GM13977 (cell line): ENCODE measurements around the gene TMEM232.
A peak's percentile ranks its signal among the peaks of the same experiment; 100 is the strongest.

Experiments
- DNase-seq: peaks from one replicate; pipeline ENCODE4 v3.0.0; 2012; ENCODE audit warnings: low spot score
- CTCF ChIP-seq: IDR thresholded peaks from 2 replicates; pipeline ENCODE4 v1.5.1; 2012; ENCODE audit warnings: mild to moderate bottlenecking, control low read depth; ENCODE audit not compliant: insufficient read depth; ENCODE audit errors: extremely low read depth, missing control alignments
- in situ Hi-C: fragments of 300-500 bp; cut with MboI; formaldehyde crosslinking; loops from one replicate; pipeline ENCODE4 v1.12.0; 2022; ENCODE audit warnings: low sequenced_read_pairs, low pct_unique_long_range_greater_than_20kb, mixed read lengths, inconsistent platforms; ENCODE audit not compliant: unreplicated experiment

The TMEM232 gene

GRCh38 chr5:110441035-110441434 lies 285.4 kb downstream of the TMEM232 start:
- in situ Hi-C loops, result no loop called here
- no peak for DNase-seq
- TF ChIP-seq CTCF, result peak; percentile 56

- DNase-seq, result no peak
- in situ Hi-C loops, result no loop called here
- no peak for TF ChIP-seq CTCF
Measured at GRCh38 chr5:110440058-110440457, 286.4 kb downstream of the TMEM232 start.

- in situ Hi-C loops, result no loop called here
- no peak for TF ChIP-seq CTCF
- DNase-seq, result no peak
Measured at GRCh38 chr5:110439296-110439695, 287.2 kb downstream of the TMEM232 start.

- no peak for DNase-seq
- in situ Hi-C loops, result no loop called here
- no peak for TF ChIP-seq CTCF
Measured at GRCh38 chr5:110435207-110435606, 291.3 kb downstream of the TMEM232 start.

- no peak for TF ChIP-seq CTCF
- in situ Hi-C loops, result no loop called here
- no peak for DNase-seq
Measured at GRCh38 chr5:110431603-110432002, 294.9 kb downstream of the TMEM232 start.

- peak; percentile 41 for TF ChIP-seq CTCF
- DNase-seq, result peak; percentile 18
- in situ Hi-C loops, result no loop called here
Measured at GRCh38 chr5:110414360-110414759, 312.1 kb downstream of the TMEM232 start.

- in situ Hi-C loops, result no loop called here
- no peak for DNase-seq
Measured at GRCh38 chr5:110413856-110414255, 312.6 kb downstream of the TMEM232 start.

More at GRCh38 chr5:110413856-110414255, 312.6 kb downstream of the TMEM232 start:
- no peak for TF ChIP-seq CTCF
